Keratinocyte (primary cell): Measurements from ENCODE around the gene PHACTR2.

Experiments
- CTCF ChIP-seq, 3 experiments: IDR thresholded peaks in 1 of 3; conservative IDR thresholded peaks in 1 of 3; optimal IDR thresholded peaks in 1 of 3; 2 replicates in 2 of 3; 3 replicates in 1 of 3; pipeline versions ENCODE3 to v1.5.1; 2011; ENCODE audit warnings: low read length in 3 of 3, mild to moderate bottlenecking in 3 of 3, moderate library complexity in 2 of 3, control low read depth in 1 of 3, inconsistent platforms in 1 of 3; ENCODE audit not compliant: insufficient read depth in 2 of 3; ENCODE audit errors: extremely low read depth in 1 of 3
- EZH2 ChIP-seq: IDR thresholded peaks from one replicate; pipeline ENCODE4 v1.6.1; 2012; ENCODE audit warnings: inconsistent platforms, mild to moderate bottlenecking, low read length, moderate library complexity

- TF ChIP-seq CTCF (optimal IDR thresholded peaks at IDR 0.05 in 1 of 3, IDR thresholded peaks at IDR 0.05 in 1 of 3, conservative IDR thresholded peaks at IDR 0.05 in 1 of 3; ENCODE audit: extremely low read depth in 1 of 3, insufficient read depth in 2 of 3, low read length in 3 of 3) (no peak), EZH2 (no peak)
Observed at GRCh38 chr6:143677577-143677890, 231 bp upstream of the PHACTR2 start.
